Esophagus muscularis mucosa (tissue), 4 donors: ENCODE results near the gene DNPH1.

Source experiments
- CTCF ChIP-seq, 3 experiments: fragments of 200-600 bp in 2 of 3; fragments of 450-650 bp in 1 of 3; sonication (generic) in 2 of 3; IDR thresholded peaks; one replicate each; pipeline ENCODE4 v1.5.1; 2017 to 2019; ENCODE audit warnings: antibody characterized with exemption in 3 of 3, mild to moderate bottlenecking in 2 of 3, moderate library complexity in 1 of 3
- EP300 ChIP-seq: sonication (generic); formaldehyde crosslinking; IDR thresholded peaks from one replicate; pipeline ENCODE4 v1.6.1; 2017; ENCODE audit warnings: antibody characterized with exemption
- POLR2A ChIP-seq: fragments of 450-650 bp; IDR thresholded peaks from one replicate; pipeline ENCODE4 v1.6.1; 2017; ENCODE audit warnings: antibody characterized with exemption, moderate library complexity, mild to moderate bottlenecking, low read depth

- no peak for TF ChIP-seq CTCF (IDR thresholded peaks at IDR 0.05)
- TF ChIP-seq POLR2A, result no peak
- no peak for TF ChIP-seq EP300
Observed at GRCh38 chr6:43199912-43200311, 29.4 kb downstream of the DNPH1 start.
